K562 (cell line): ENCODE data around the gene USB1. TPM values are rescaled to one million over a fixed set of nuclear protein-coding genes. Genes with fewer than 3 reads are reported as not detected.

ENCODE experiments used
- BRD4 ChIP-seq: fragments of 200-600 bp; sonication (generic); IDR thresholded peaks from 2 replicates; pipeline ENCODE4 v1.6.1; 2017; ENCODE audit warnings: inconsistent platforms
- CBX3 ChIP-seq, 2 experiments: IDR thresholded peaks; 1 replicate in 1 of 2; 2 replicates in 1 of 2; pipeline ENCODE4 v1.6.1; 2012; ENCODE audit warnings: inconsistent platforms in 2 of 2, low read length in 2 of 2, borderline replicate concordance in 1 of 2, control low read depth in 1 of 2
- CREB3 ChIP-seq: fragments of 450-650 bp; conservative IDR thresholded peaks from 2 replicates; pipeline ENCODE4 v1.6.1; 2016; ENCODE audit warnings: missing genetic modification characterization, low read depth, mild to moderate bottlenecking, missing compliant biosample characterization, moderate library complexity
- FOXJ3 ChIP-seq: sonication (generic); formaldehyde crosslinking; IDR thresholded peaks from 2 replicates; pipeline ENCODE4 v1.4.0; 2020; ENCODE audit warnings: mild to moderate bottlenecking, missing genetic modification reagents
- GABPA ChIP-seq: fragments of 200-800 bp; sonication (Bioruptor generic); conservative IDR thresholded peaks from 2 replicates; pipeline ENCODE4 v1.6.1; 2016; ENCODE audit warnings: low read depth, missing genetic modification characterization, missing compliant biosample characterization
- HMGN3 ChIP-seq: IDR thresholded peaks from 2 replicates; pipeline ENCODE4 v1.6.1; 2011; ENCODE audit warnings: borderline replicate concordance, low read depth, mild to moderate bottlenecking, mixed read lengths, low read length; ENCODE audit not compliant: insufficient read length; ENCODE audit errors: extremely low read depth
- IFI16 ChIP-seq: fragments of 250-450 bp; sonication (Bioruptor Pico); IDR thresholded peaks from 2 replicates; pipeline ENCODE4 v2.1.2; 2022; ENCODE audit warnings: mild to moderate bottlenecking, inconsistent platforms
- RBM17 ChIP-seq: fragments of 200-400 bp; formaldehyde crosslinking; IDR thresholded peaks from 2 replicates; pipeline ENCODE4 v1.6.1; 2017; ENCODE audit warnings: low read depth, mild to moderate bottlenecking, low read length, borderline replicate concordance
- TCF3 ChIP-seq: sonication (generic); formaldehyde crosslinking; IDR thresholded peaks from 2 replicates; pipeline ENCODE4 v1.4.0; 2020; ENCODE audit warnings: mild to moderate bottlenecking, missing genetic modification reagents
- ZBTB17 ChIP-seq: fragments of 450-650 bp; formaldehyde crosslinking; IDR thresholded peaks from 2 replicates; pipeline ENCODE4 v1.4.0; 2020; ENCODE audit warnings: mild to moderate bottlenecking
- ZBTB5 ChIP-seq: fragments of 450-650 bp; IDR thresholded peaks from 2 replicates; pipeline ENCODE4 v1.6.1; 2017; ENCODE audit warnings: antibody characterized with exemption
- ZFP30 ChIP-seq: fragments of 250-450 bp; sonication (Bioruptor Pico); IDR thresholded peaks from 2 replicates; pipeline ENCODE4 v1.8.0; 2022; ENCODE audit warnings: moderate library complexity, mild to moderate bottlenecking, inconsistent platforms, borderline replicate concordance
- ZNF280B ChIP-seq: fragments of 250-450 bp; sonication (Bioruptor Pico); IDR thresholded peaks from 2 replicates; pipeline ENCODE4 v1.5.1; 2021; ENCODE audit warnings: mild to moderate bottlenecking
- ZNF318 ChIP-seq, 2 experiments: fragments of 450-650 bp; IDR thresholded peaks; 2 replicates each; pipeline ENCODE4 v1.6.1; 2016; ENCODE audit warnings: mild to moderate bottlenecking in 2 of 2, borderline replicate concordance in 1 of 2, low read depth in 1 of 2, moderate library complexity in 1 of 2
- polyA plus RNA-seq, 8 experiments: library from polyadenylated mRNA; depleted of rRNA in 4 of 8; stranded (reverse) in 5 of 8; unstranded in 3 of 8; fragments of >200 nt; fragmentation: Nextera tagmentation in 2 of 8; fragmentation: Illumina TruSeq in 1 of 8; extraction: Ambion mirVana in 2 of 8; extraction: Trizol in 1 of 8; gene quantifications; 2 replicates each; pipeline versions ENCODE4 v1.2.1 to v1.2.3, GENCODE V29; 2011 to 2014; ENCODE audit warnings: inconsistent platforms in 1 of 8, missing spikeins in 1 of 8
- total RNA-seq, 7 experiments: library from RNA; depleted of rRNA in 6 of 7; stranded (reverse); fragments of >200 nt in 6 of 7; fragmentation: Illumina TruSeq in 2 of 7; extraction: Trizol in 2 of 7; gene quantifications; 2 replicates each; pipeline versions ENCODE4 v1.2.1 to v1.2.3, GENCODE V29; 2011 to 2021; ENCODE audit warnings: low replicate concordance in 1 of 7

USB1 gene
- total and polyA plus RNA-seq, 9 of the 15 experiments (the other 6 are each of a cell fraction or from before 2014, with no cell fraction given) = 11.6 to 73.6 (median 19.4) TPM

GRCh38 chr16:57976331-57976796, 24.8 kb upstream of the USB1 start (continued):
- TF ChIP-seq ZNF318 (IDR thresholded peaks at IDR 0.05; ENCODE audit: borderline replicate concordance in 1 of 2, low read depth in 1 of 2) = no peak
- no peak for TF ChIP-seq ZNF280B (CRISPR knock-in tag)
- no peak for TF ChIP-seq BRD4
- no peak for TF ChIP-seq ZBTB5
- TF ChIP-seq CREB3 (tag) = no peak
- no peak for TF ChIP-seq FOXJ3
- no peak for TF ChIP-seq GABPA (tag)
- TF ChIP-seq HMGN3 = no peak
- peak in 1 of 2 experiments; percentile 65; a peak in 1 of 3 replicates for TF ChIP-seq CBX3 (IDR thresholded peaks at IDR 0.05; ENCODE audit: borderline replicate concordance in 1 of 2, low read length in 2 of 2)
- TF ChIP-seq TCF3 = peak; percentile 98
- no peak for TF ChIP-seq RBM17
- TF ChIP-seq ZFP30 (CRISPR knock-in tag) = no peak
- no peak for TF ChIP-seq ZBTB17 (CRISPR knock-in tag)
- no peak for TF ChIP-seq IFI16 (CRISPR knock-in tag)
